Measurements from ENCODE around the gene FRAS1.
"Not testable (repeated sequence)": the region's sequence is repeated elsewhere in the genome, so short reads cannot be mapped to it uniquely, and the experiment has no call there.

The FRAS1 gene

GRCh38 chr4:78297116-78297800 lies 240.1 kb downstream of the FRAS1 start:
- no peak for DNase-seq

- no peak for DNase-seq
Observed at GRCh38 chr4:78298618-78299017, 241.5 kb downstream of the FRAS1 start.

GRCh38 chr4:78299565-78299972 lies 242.4 kb downstream of the FRAS1 start:
- DNase-seq = no peak

DNA sequence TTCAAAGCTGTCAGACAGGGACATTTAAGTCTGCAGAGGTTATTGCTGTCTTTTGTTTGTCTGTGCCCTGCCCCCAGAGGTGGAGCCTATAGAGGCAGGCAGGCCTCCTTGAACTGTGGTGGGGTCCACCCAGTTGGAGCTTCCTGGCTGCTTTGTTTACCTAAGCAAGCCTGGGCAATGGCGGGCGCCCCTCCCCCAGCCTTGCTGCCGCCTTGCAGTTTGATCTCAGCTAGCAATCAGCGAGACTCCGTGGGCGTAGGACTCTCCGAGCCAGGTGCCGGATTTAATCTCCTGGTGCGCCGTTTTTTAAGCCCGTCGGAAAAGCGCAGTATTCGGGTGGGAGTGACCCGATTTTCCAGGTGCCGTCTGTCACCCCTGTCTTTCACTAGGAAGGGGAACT lies 250.1 kb downstream of the FRAS1 start:
- DNase-seq = not testable (repeated sequence)

GRCh38 chr4:78308517-78308916 lies 251.4 kb downstream of the FRAS1 start:
- no peak for DNase-seq

DNA sequence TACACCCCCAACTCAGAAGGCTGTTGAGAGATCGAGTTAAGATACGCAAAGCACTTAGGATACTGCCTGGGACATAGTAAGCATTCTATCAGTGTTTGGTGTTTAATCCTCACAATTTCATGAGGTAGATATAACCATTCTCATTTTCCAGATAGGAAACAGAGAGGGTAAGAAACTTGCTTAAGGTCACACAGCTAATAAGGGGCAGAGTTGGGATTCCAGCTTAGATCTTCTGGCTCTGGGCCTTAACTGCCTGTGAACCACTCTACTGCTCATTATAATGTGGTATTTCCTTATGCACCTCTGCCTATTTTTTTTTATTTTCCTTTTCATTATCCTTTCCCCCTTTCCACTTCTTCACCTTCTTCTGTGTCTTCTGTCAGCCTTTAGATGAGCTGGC lies 252.2 kb downstream of the FRAS1 start:
- DNase-seq = no peak

DNA sequence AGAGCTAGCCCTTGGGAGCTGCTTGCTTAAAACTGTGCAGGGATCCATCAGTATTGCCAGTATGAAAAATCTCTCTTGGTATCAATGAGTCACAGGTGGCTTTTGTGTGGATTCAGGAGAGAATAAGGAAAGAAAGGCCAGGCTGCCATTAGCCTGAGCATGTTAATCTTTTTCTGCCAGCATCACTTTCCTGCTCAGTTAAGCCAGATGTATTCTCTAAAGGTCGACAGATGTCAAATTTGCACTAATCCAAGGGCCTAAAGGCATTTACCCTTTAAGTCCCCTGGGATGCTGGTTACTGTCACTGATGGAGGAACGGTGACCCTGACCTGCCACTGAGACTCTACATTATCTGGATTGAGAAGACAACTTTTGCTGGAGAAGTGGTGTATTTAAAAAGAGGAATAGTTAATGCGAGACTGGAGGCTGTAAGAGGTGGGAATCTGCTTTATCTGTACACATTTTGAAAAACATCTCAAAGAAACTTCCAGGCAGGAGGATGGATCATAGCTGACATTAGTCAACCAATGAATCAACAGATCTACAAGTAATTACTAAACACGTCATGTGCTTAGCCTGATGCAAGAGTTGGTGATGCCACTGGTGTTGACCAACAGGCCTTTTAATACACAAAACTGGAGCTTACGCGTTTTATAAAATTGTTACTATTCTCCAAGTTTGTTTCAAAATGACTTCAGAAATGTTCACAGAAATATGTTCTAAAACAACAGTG lies 253.1 kb downstream of the FRAS1 start:
- no peak for DNase-seq

DNA sequence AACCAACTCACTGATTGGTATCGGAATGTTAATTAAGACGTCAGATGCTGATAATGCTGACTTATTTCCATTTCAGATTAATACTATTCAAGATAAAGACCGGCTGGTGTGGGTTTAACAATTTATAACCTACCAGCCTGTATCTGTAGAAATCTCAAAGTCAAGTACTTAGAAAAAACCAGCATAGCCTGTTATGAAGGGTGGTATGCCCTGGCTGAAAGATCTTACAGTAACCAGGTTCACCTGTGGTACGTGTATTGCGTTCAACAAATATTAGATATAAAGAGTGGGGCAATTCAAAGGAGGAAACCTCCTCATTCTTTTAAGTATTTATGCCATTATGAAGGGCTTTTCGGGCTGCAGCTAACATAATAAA lies 253.6 kb downstream of the FRAS1 start:
- no peak for DNase-seq

GRCh38 chr4:78311306-78311705 lies 254.2 kb downstream of the FRAS1 start:
- DNase-seq = no peak

DNA sequence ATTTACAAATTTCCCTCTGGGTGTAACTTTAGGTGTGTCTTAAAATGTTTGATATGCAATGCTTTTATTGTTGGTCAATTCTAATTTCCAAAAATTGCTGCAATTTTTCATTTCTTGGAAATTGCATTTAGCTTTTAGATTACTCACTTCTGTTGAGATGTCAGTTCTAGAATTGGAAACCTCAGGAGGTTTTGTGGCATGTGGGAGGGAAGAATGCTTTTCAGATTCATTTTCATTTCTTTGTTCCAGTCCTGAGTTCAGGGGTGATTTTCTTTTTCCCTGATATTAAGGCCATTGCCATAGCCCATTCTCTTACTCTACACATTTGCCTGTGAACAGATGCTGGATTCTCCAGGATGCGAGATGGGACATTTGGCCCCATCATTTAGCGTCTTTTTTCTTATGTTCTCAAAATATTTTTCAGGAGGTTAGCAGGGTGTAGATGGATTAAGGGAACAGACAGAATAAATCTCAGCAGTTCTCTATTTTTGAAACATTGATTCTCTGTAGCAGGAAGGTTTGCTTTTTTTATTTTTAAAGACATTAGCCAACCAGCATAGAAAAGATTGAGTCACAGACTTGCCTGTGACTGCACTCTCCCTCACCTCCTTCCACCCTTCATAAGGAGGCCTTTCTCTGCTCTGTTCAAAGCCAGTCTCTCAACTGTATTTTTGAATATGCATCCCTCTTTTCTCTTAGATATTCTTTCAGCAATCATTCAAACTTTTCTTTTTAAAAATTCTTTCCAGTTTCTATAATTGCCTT lies 256.0 kb downstream of the FRAS1 start:
- no peak for DNase-seq

DNA sequence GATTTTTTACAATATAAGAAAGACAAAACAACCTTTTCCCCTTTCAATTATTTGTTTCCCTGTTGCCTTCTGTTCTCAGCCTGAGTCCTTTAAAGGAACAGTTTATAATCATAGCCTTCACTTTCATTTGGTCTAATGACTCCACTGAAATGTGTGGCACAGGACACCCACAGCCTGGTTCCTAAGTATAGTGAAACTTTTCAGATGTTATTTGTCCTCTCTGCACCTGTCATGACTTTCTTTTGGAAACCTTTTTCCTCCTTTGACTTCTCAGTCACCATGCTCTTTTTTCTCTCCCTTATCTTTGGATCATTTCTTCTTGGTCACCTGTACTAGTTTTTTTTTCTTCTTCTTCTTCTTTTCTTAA lies 256.6 kb downstream of the FRAS1 start:
- DNase-seq = no peak

DNA sequence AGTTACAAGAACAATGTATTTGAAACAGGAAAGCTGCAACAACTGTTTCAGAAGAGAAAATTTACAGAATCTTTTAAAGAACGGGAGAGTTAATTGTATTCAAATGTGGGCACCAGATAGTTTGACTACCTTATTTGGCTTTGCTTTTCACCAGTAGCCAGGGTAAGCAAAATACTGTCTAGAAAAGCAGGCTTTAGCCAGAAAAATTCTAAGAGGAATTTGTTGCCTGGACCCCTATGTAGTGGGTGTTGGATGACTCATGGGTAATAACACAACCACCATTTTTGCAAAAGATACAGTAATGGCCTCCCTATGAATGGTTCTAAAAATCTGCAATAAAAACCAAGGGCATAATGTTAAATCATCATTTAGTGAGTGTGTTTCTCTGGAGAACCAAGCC lies 261.0 kb downstream of the FRAS1 start:
- DNase-seq = no peak

DNA sequence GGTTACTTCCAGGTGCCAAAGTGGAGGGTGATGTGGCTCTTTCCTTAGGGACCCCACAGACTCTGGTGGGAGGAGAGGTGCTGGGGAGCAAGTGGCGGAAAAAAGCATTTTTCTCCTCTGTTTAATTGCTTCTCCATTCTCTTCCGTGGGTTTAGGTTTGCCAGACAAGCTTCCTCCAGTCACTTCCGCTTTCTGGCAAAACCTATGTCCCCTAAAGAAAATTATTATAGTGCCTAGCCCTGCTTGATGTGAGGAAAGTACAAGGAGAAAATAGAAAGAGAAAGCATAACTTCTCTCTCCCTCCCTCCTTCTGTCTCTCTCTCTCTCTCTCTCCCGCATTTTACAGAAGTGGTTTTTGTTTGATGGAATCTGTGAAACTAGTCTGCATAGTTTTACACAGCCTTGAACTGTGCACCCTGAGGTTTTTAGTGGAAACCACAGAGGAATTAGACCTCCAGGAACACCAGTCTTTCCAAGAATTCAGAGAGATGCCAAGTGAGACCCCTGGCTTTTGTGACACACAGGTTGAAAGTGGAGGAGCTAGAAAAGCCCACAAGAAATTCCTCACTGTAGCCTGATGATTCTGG lies 263.3 kb downstream of the FRAS1 start:
- no peak for DNase-seq

- DNase-seq = no peak
Observed at GRCh38 chr4:78322032-78322431, 264.9 kb downstream of the FRAS1 start.

GRCh38 chr4:78323439-78323838 lies 266.3 kb downstream of the FRAS1 start:
- DNase-seq = no peak

GRCh38 chr4:78324625-78325024 lies 267.5 kb downstream of the FRAS1 start:
- no peak for DNase-seq

DNA sequence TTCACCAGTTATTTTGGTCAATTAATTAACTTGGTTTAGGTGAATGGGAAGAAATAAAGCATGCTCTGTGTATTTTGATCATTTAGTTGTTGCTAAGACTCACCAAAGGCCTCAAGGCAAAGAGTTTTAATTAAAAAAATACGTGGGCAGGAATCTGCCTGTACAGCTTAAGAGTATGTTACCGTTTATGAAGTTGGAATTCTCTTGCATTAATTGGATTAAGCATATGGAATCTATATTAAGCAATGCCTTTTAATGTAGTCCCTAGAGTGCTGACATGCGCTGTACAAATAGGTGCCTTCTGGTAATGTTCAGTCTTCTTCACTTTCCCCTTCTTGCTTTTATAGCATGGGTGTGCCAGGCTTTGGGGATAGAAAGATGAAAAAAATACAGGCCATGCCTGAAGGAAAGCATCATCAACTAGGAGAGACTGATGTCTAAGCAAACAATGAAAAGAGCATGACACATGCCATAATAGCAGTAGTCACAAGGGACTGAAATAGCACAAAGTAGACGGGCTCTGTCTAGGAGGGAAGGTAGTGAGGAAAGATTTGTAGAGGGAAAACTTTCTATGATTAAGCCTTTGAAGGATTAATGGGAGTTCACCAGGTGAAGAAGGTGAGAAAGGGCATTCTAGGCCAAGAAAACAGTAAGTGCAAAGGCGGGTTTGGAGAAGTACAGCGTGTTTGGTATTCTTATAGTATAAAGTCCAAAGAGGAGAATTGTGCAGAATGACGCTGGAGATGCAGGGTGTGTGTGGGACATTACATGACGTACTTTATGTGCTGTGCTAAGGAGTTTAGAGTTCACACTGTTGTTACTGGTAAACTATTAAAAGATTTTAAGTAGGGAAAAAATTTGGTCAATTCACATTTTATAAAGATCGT lies 268.4 kb downstream of the FRAS1 start:
- no peak for DNase-seq

GRCh38 chr4:78328591-78328990 lies 271.5 kb downstream of the FRAS1 start:
- DNase-seq = not testable (repeated sequence)

DNA sequence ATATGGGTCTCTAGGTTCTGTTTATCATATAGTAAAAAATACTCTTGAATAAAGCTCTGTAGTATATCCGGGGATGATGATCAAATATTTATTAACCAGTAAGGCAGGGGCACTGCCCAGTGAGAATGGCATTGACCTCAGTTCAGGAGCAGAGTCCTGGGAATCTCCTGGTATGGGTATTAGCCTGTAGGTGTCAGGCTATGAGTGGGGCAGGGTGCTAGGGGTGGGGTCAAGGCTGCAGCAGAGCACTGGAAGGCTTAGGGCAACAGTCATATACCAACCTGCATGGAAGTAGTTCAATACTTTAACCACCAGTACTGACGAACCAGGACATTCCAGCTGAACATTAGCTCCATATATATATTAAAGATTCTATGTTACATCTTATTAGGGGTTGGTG lies 274.1 kb downstream of the FRAS1 start:
- DNase-seq = no peak

- no peak for DNase-seq
Observed at GRCh38 chr4:78331965-78332364, 274.8 kb downstream of the FRAS1 start.

GRCh38 chr4:78332976-78333375 lies 275.9 kb downstream of the FRAS1 start:
- no peak for DNase-seq

- no peak for DNase-seq
Observed at GRCh38 chr4:78336093-78336943, 279.2 kb downstream of the FRAS1 start.
